Peyer's patch (tissue), 4 donors: ENCODE results near the gene FCGR3A.

Experiments used
- CTCF ChIP-seq, 6 experiments: fragments of 450-650 bp in 4 of 6; fragments of 200-600 bp in 2 of 6; sonication (generic) in 1 of 6; IDR thresholded peaks; one replicate each; pipeline ENCODE4 v1.5.1; 2017 to 2019; ENCODE audit warnings: antibody characterized with exemption in 6 of 6, mild to moderate bottlenecking in 3 of 6, moderate library complexity in 1 of 6
- POLR2A ChIP-seq, 2 donors: fragments of 450-650 bp; IDR thresholded peaks; one replicate each; pipeline ENCODE4 v1.5.1; 2017; ENCODE audit warnings: antibody characterized with exemption in 2 of 2, mild to moderate bottlenecking in 2 of 2, moderate library complexity in 2 of 2

- no peak for TF ChIP-seq CTCF (IDR thresholded peaks at IDR 0.05)
- no peak for TF ChIP-seq POLR2A (IDR thresholded peaks at IDR 0.05)
Measured at GRCh38 chr1:161506336-161507223, 43.0 kb downstream of the FCGR3A start.
